Daoy (cell line): ENCODE data around the gene DIPK1B. TPM values are rescaled to one million over a fixed set of nuclear protein-coding genes. Genes with fewer than 3 reads are reported as not detected.

Source experiments
- DNase-seq: peaks from one replicate; pipeline ENCODE4 v3.0.0-alpha.2; 2015; ENCODE audit warnings: low read depth
- total RNA-seq: library from RNA; depleted of rRNA; stranded (reverse); fragments of >200 nt; shearing (Covaris generic); gene quantifications from 2 replicates; pipeline ENCODE4 v1.2.3, GENCODE V29; 2014; rRNA removed

The DIPK1B gene
- total RNA-seq, result 6.6 and 6.8 TPM in 2 replicates

GRCh38 chr9:136711751-136712689 lies at the start of gene DIPK1B:
DIPK1B (plus strand) TSS chr9:136712572; CDS start chr9:136712666, 94 bp downstream.
- DNase-seq, result peak; percentile 47

- DNase-seq, result no peak
Observed at GRCh38 chr9:136662656-136663581, 49.5 kb upstream of the DIPK1B start, which contains the start of gene EGFL7. EGFL7 (plus strand) TSS chr9:136662916; CDS start chr9:136668283, 5,367 bp downstream.

GRCh38 chr9:136664000-136664915 lies 48.1 kb upstream of the DIPK1B start:
- DNase-seq, result no peak

- DNase-seq, result peak; percentile 60
Observed at GRCh38 chr9:136665111-136665703, 47.2 kb upstream of the DIPK1B start.

- DNase-seq, result peak; percentile 50
Observed at GRCh38 chr9:136665704-136666371, 46.5 kb upstream of the DIPK1B start.

GRCh38 chr9:136666372-136667213 lies 45.8 kb upstream of the DIPK1B start:
- DNase-seq, result peak; percentile 43

- no peak for DNase-seq
Observed at GRCh38 chr9:136667214-136667939, 45.0 kb upstream of the DIPK1B start.

- DNase-seq, result no peak
Observed at GRCh38 chr9:136667940-136668760, 44.2 kb upstream of the DIPK1B start.

GRCh38 chr9:136668983-136669790 lies 43.2 kb upstream of the DIPK1B start:
- peak; percentile 44 for DNase-seq

- no peak for DNase-seq
Observed at GRCh38 chr9:136669791-136670464, 42.4 kb upstream of the DIPK1B start.

GRCh38 chr9:136670576-136671253 lies 41.7 kb upstream of the DIPK1B start:
- no peak for DNase-seq

- no peak for DNase-seq
Observed at GRCh38 chr9:136671254-136671614, 41.1 kb upstream of the DIPK1B start.

GRCh38 chr9:136671646-136672430 lies 40.5 kb upstream of the DIPK1B start:
- peak; percentile 48 for DNase-seq

GRCh38 chr9:136672431-136673087 lies 39.8 kb upstream of the DIPK1B start:
- no peak for DNase-seq
